MCF 10A (cell line): ENCODE data around the gene NTN4. TPM values are rescaled to one million over a fixed set of nuclear protein-coding genes. Genes with fewer than 3 reads are reported as not detected.

Experiments used
- BruUV-seq: library from RNA; stranded (reverse); fragments of 400-500 nt; replicated peaks from 2 replicates; lab custom pipeline; 2021; lab: Mats Ljungman, UMichigan
- CTCF ChIA-PET: fragments of 300-600 bp; sonication (Branson Sonifier 250); formaldehyde crosslinking; extraction: SDS; loops from one replicate; lab custom pipeline; 2021; ENCODE audit warnings: antibody characterized with exemption, inconsistent platforms; lab: Yijun Ruan, JAX
- POLR2A ChIA-PET: fragments of 300-600, 350-650 bp; sonication (Branson Sonifier 250); formaldehyde crosslinking; extraction: SDS; loops from one replicate; lab custom pipeline; 2020; ENCODE audit warnings: antibody characterized with exemption, inconsistent platforms; lab: Yijun Ruan, JAX
- DNase-seq: peaks from one replicate; pipeline ENCODE4 v3.0.0-alpha.2; 2018; ENCODE audit not compliant: unreplicated experiment
- H3K27ac Mint-ChIP-seq: one replicate; pipeline ENCODE4 v1.8.0; 2022; ENCODE audit warnings: mild to moderate bottlenecking, low read depth, mixed read lengths; ENCODE audit not compliant: unreplicated experiment
- H3K27me3 Mint-ChIP-seq: one replicate; pipeline ENCODE4 v1.8.0; 2022; ENCODE audit warnings: mixed read lengths; ENCODE audit not compliant: insufficient read depth, unreplicated experiment
- H3K36me3 Mint-ChIP-seq: one replicate; pipeline ENCODE4 v1.8.0; 2022; ENCODE audit warnings: mild to moderate bottlenecking, moderate library complexity, mixed read lengths; ENCODE audit not compliant: insufficient read depth, unreplicated experiment
- H3K4me1 Mint-ChIP-seq: one replicate; pipeline ENCODE4 v1.8.0; 2022; ENCODE audit warnings: mixed read lengths; ENCODE audit not compliant: insufficient read depth, unreplicated experiment
- H3K4me3 Mint-ChIP-seq: one replicate; pipeline ENCODE4 v1.8.0; 2022; ENCODE audit warnings: mild to moderate bottlenecking, moderate library complexity, mixed read lengths; ENCODE audit not compliant: unreplicated experiment
- H3K9me3 Mint-ChIP-seq: one replicate; pipeline ENCODE4 v1.8.0; 2022; ENCODE audit warnings: mixed read lengths; ENCODE audit not compliant: unreplicated experiment
- CTCF ChIP-seq: fragments of 200-600 bp; IDR thresholded peaks from one replicate; pipeline ENCODE4 v1.8.0; 2022; ENCODE audit warnings: antibody characterized with exemption, mild to moderate bottlenecking; ENCODE audit not compliant: unreplicated experiment
- intact Hi-C: fragments of 100-400 bp; cut with micrococcal nuclease; formaldehyde crosslinking; loops from 2 replicates; pipeline ENCODE4 v1.14.1; 2022
- total RNA-seq: library from RNA; stranded (reverse); gene quantifications from 2 replicates; pipeline ENCODE4 v1.2.3, GENCODE V29; 2022

The NTN4 gene
- total RNA-seq, 1 experiment from 2014 or later = 53.0 TPM

- intact Hi-C loops = no loop called here
- H3K4me3 Mint-ChIP-seq = no peak overlapping the region
- peaks cover 10% of the 10 kb centered on the region for H3K4me1 Mint-ChIP-seq
- H3K9me3 Mint-ChIP-seq = no peaks in the 10 kb centered on the region
- DNase-seq = no peak
- no TSS peak for BruUV-seq
- ChIA-PET CTCF (interaction anchor here (0.6 to 0.7 kb wide), 3 partner anchors 33 to 72 kb away, joined by 3 to 4 read pairs (median 3); no protein-coding TSS in a partner anchor), POLR2A (interaction anchor here (0.7 to 0.9 kb wide), 2 partner anchors 67 to 258 kb away, joined by 3 read pairs; no protein-coding TSS in a partner anchor)
- no peak for TF ChIP-seq CTCF
- H3K27me3 Mint-ChIP-seq = no peaks in the 10 kb centered on the region
- peaks cover 7% of the 10 kb centered on the region for H3K36me3 Mint-ChIP-seq
- no peak overlapping the region for H3K27ac Mint-ChIP-seq
Measured at GRCh38 chr12:95731519-95731958, 59.0 kb downstream of the NTN4 start.

GRCh38 chr12:95730457-95730856 is 60.1 kb downstream of the NTN4 start:
- intact Hi-C loops = no loop called here
- ChIA-PET CTCF (interaction anchor here (0.6 kb wide), 1 partner anchor 89 kb away, joined by 3 read pairs; no protein-coding TSS in a partner anchor), POLR2A (interaction anchor here (0.9 kb wide), 1 partner anchor 66 kb away, joined by 3 read pairs; no protein-coding TSS in a partner anchor)
- Mint-ChIP-seq H3K27ac (no peak overlapping the region), H3K4me3 (no peak overlapping the region), H3K27me3 (no peaks in the 10 kb centered on the region), H3K9me3 (peaks cover 5% of the 10 kb centered on the region), H3K4me1 (peaks cover 10% of the 10 kb centered on the region), H3K36me3 (peaks cover 7% of the 10 kb centered on the region)
- BruUV-seq = no TSS peak
- no peak for TF ChIP-seq CTCF
- DNase-seq = no peak

- POLR2A ChIA-PET = no interaction called here
- CTCF ChIA-PET = interaction anchor here (0.6 kb wide), 1 partner anchor 616 kb away, joined by 3 read pairs; no protein-coding TSS in a partner anchor
- H3K36me3 Mint-ChIP-seq = peaks cover 7% of the 10 kb centered on the region
- peaks cover 5% of the 10 kb centered on the region for H3K9me3 Mint-ChIP-seq
- intact Hi-C loops = no loop called here
- no peak overlapping the region for H3K27ac Mint-ChIP-seq
- H3K27me3 Mint-ChIP-seq = no peaks in the 10 kb centered on the region
- no peaks in the 10 kb centered on the region for H3K4me1 Mint-ChIP-seq
- DNase-seq = no peak
- no TSS peak for BruUV-seq
- TF ChIP-seq CTCF = no peak
- H3K4me3 Mint-ChIP-seq = no peak overlapping the region
Measured at GRCh38 chr12:95726903-95727302, 63.7 kb downstream of the NTN4 start.

- DNase-seq = no peak
- intact Hi-C loops = loop anchor here (5.0 kb wide), 1 partner anchor 93 kb away; no protein-coding TSS in a partner anchor
- H3K27me3 Mint-ChIP-seq = no peaks in the 10 kb centered on the region
- H3K36me3 Mint-ChIP-seq = peaks cover 11% of the 10 kb centered on the region
- ChIA-PET POLR2A (no interaction called here), CTCF (no interaction called here)
- H3K27ac Mint-ChIP-seq = no peak overlapping the region
- TF ChIP-seq CTCF = no peak
- no TSS peak for BruUV-seq
- H3K4me3 Mint-ChIP-seq = no peak overlapping the region
- peaks cover 7% of the 10 kb centered on the region for H3K4me1 Mint-ChIP-seq
- peaks cover 5% of the 10 kb centered on the region for H3K9me3 Mint-ChIP-seq
Measured at GRCh38 chr12:95724767-95725166, 65.8 kb downstream of the NTN4 start.
